GM19351 (cell line): Measurements from ENCODE around the gene SMARCAD1.
A peak's percentile ranks its signal among the peaks of the same experiment; 100 is the strongest.

ENCODE experiments used
- ATAC-seq: cut with Tn5 transposase; IDR thresholded peaks from one replicate; pipeline ENCODE4 v1.9.1; 2021; ENCODE audit warnings: mild to moderate bottlenecking, moderate library complexity; ENCODE audit not compliant: unreplicated experiment

Gene SMARCAD1

DNA sequence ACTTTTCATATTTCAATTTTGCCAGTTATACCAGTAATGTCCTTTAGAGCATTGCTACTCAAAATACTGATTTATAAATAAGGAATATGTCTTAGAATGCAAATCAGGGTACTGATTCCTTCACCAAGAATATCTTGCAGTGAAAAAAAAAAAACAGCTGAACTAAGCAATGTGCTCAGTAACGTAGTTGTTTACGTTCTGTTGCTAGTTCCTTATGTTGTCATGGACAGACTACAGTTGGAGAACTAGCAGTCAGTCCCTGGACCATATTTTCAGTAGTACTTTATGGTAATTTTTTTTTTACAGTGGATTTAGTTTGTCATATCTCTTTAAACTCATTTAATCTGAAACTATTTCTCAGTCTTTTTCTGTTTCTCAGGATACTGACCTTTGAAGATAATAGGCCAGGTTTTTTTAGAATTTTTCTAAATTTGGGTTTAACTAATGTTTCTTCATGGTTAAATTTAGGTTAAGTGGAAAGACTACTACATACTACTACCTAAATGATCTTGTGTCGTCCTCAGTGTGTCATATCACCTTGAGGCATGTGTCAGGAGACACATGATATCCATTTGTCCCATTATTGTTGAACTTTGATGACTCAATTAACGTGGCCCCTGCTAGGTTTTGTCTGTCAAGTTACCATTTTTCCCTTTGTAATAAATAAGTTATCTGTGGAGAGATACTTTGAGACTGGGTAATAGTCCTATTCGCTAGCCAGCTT, 21.0 kb downstream of the SMARCAD1 start:
- ATAC-seq = no peak

DNA sequence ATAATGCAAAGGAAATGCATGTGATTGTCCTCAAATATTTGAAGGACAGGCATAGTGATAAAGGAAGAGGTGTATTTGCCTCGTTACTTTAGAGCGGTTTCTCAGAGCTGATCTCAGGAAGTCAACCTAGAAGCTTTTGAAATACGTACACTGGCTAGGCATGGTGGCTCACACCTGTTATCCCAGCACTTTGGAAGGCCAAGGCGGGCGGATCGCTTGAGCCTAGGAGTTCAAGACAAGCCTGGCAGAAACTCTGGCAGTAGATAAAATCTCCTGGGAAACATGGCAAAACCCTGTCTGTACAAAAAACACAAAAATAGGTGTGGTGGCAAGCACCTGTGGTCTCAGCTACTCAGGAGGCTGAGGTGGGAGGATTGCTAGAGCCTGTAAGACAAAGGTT, 24.9 kb downstream of the SMARCAD1 start:
- no peak for ATAC-seq

DNA sequence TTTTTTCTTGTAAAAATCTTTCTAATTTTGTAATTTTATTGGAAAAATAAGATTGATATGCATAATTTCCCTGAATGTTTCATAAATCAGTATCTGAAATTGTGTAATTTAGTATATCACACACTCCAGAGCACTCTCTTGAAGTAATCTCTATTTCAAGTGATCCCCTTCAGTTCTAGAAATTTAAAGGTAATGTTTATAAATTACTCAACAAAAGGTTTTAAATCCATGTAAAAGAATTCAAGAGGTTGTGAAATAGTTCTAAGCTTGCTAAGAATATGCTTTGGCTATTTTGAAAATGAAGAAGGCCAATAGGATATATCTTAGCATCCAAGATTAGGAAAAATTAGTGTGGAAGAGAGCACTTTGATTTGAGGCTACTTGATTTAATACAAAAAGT, 28.2 kb downstream of the SMARCAD1 start:
- ATAC-seq = no peak

DNA sequence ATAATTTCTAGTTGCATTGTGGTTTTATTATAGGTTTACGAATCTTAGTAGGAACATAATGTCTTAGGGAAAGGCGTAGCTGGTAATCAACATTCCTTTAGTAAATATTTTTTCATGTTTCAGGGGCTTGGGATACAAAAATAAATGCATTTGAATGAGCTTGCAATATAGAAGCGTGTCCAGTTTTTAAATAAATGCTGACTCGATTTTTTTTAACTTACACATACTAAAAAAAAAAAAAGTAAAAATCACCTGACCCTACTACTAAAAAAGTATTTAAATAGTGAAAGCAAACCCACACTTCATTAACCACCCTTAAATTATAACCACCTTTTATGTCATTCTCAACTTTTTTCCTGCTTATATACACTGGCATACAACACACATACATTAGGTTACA, 29.6 kb downstream of the SMARCAD1 start:
- ATAC-seq = no peak

DNA sequence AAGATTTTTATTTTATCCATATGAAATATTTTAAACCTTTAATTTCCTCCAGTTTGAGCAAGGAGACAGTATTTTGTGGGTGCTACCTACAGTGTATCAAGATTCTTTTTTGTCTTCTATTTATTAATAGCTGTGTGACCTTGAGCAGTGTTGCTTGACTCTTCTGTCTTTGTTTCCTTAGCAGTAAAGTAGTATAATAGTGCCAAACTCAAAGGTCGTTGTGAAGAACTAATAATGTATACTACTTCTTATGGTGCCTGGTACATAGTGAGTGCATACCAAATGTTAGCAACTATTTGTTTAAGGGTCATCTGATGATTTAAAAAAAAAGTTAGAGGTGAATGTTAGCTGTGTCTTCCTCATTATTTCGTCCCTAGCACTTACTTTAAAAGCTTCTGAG, 30.5 kb downstream of the SMARCAD1 start:
- no peak for ATAC-seq

DNA sequence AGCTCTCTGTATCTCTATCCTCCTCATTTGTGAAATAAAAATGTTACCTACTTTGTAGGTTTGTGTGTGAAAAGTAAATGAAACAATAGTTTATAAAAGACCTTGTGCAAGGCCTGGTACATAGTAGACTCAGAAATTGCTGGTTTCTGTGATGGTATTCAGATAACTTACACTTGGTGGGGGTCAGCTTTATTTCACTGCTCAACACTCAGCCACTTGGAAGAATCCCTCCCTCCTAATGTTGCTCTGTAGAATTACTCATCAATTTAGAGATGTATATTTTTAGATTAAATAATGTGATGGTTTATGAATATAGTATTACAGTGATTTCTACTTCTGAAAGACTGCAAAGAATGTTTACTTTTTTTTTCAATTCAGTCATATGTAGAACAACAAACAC, 32.7 kb downstream of the SMARCAD1 start:
- ATAC-seq = no peak

DNA sequence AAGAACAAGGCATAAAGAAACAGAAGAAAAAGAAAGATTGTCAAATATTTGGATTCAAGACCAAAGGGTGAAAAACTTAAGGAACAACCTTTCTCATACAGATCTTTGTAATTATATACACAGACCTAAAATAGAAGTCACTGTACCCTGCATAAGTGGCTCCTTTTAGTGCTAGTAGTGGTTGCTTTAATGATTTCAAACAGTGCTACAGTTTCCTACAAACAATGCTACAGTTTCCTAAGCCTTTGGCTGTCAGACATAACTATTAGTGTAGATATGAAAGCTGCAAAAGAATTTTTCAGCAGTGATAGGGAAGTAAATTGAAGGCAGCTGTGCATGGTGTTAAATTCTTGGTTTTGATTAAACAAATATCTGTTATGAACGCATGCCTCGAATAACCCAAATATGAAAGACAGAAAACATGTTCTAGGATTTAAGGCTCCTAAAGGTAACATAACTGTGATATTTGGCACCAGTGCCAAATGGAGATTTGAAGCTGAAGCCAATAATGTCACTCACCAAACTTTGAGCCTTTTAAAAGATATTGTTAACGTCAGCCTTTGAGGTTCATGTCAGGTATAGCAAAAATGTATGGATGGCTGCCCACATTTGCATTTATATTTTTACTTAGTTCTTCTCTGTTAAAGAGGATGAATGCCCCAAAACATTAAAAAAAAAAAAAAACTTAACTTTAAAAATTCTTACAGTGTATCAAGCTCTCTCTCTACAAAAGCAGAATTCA, 36.6 kb downstream of the SMARCAD1 start:
- ATAC-seq = no peak

DNA sequence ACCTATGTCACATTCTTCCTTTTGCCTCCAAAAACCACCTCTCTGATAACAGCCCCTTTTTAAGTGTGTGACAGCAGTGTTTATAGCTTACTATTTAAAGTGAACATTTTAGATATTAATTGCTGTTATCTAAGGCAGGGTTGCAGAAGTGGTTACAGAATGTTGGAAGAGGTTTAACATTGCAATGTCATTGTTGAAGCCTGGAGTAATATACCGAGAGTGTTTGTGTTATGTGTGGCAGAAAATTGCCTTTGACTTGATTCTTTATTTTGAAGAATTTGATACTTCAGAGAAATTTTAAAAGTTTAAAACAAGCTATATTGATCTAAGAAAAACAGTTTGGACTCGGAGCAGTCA, 37.1 kb downstream of the SMARCAD1 start:
- no peak for ATAC-seq

DNA sequence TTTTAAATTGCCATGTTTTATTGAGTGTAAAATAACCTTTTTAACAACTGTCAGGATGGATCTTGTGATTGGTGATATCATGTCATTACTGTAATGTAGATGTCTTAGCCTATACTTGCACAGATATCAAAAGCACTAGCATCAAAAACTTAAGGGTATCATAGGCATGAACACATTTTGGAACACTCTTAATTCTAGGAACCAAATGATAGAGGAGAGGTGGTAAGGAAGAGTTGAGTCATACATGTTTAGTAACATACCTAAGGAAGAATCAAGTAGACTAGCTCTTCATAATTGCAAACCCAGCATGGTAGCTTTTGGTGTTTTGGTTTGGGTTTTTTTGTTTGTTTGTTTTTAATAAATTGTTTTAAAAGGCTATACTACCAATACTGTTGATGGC, 43.4 kb downstream of the SMARCAD1 start:
- ATAC-seq = no peak

DNA sequence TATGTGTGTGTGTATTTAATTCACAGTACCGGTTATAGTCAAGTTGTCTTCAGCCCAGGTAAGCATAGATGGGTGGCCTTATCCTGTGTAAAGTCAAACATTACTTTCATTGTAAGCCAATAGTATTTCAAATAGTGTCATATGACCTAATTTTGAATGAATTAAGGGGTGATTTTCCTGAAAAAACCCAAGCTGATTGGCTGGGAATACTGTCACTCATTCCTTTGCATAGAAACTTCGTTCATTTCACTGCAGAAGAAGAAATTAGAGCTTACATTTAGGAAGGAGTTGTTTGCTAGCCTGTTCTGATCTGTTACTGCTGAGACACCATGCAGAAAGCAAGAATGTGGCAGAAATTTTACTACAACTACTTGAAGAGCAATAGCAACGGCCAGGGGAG, 45.4 kb downstream of the SMARCAD1 start:
- ATAC-seq = no peak

DNA sequence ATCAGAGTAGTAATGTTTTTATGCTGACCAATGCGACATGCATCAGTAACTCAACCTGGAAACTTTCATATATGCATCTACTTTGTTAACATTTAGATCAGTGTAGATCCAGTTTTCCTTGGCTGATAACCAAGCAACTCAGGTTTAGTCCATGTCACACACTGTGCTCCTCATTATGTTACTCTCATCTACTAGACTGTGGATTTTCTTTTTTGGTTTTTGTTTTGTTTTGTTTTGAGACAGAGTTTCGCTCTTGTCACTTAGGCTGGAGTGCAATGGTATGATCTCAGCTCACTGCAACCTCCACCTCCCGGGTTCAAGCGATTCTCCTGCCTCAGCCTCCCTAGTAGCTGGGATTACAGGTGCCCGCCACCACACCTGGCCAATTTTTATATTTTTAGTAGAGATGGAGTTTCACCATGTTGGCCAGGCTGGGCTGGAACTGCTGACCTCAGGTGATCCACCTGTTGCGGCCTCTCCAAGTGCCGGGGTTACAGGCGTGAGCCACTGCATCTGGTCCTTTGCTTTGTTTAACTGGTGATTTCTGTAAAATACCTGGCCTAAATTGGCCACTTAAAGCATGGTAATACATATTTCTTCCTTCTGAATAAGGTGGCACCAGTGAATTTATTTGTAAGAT, 48.6 kb downstream of the SMARCAD1 start:
- no peak for ATAC-seq

DNA sequence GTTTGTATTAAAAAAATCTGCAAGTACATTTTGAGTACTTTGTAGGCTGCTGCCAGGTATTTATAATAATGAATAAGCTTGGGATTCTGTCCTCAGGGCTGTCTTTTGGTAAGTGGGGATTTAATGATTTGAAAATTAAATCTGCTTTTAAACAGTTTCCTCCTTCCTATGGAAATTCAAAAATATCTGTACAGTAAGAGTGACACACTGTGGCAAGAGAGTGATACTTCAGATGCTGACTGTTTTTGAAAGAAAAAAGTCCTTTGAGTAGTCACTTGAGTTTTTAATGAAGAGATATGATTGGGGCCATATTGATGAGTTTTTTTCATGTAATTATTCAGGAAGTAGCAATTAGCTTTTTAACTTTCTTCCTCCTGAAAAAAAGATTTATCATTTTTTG, 49.2 kb downstream of the SMARCAD1 start:
- ATAC-seq = no peak

DNA sequence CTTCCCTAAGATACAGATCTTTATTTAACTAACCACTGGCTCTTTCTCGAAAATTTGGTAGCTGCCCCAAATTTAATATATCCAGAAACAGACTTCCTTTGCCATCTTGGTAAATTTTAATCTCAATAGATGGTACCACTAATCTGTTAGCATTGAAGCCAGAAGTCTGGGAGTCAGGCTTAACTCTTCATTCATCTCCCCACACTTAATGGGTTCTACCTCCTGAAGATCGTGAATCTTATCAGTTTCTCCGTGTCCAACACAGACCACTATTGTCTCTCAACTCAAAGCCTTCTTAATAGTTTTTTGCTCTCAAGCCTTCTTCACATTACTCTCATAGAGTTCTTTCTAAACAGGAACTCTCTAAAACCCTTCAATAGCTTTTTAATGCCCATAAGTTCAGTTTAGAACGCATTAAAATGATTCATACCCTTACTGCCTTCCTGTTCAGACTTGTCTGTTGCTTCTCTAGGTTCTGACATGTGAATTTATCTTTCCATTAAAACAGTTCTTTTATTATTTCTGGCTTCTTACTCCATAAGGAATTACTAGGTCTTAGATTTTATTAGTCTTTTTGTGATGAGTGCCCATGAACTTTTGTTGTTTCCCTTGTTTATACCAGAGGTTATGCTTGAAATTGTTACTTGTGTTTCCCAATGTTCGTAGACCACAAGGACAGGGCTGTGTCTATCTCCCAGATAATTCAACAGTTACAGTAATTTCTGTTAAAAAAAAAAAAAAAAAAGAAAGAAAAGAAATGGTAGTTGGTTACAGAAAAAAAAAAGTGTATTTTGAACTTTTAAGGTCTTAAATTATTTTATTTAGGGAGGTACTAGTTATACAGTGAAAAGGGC, 54.7 kb downstream of the SMARCAD1 start:
- no peak for ATAC-seq

DNA sequence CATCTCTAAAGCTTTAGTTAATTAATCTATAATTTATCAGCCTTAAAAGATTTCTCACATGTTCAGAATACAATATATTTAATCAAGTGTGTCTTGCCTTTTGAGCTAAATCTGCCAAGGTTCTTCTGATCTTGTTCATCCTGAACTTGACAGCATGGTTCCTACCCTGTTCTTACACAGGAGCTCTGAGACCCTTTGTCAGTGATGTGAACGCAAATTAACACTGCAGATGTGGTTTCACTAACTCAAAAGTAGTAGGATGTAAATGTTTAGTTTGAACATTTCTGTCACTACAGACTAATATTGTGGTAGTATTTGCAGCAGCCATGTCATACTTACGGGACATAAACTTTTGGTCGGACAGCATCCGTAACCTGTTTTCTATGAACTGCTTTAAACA, 59.4 kb downstream of the SMARCAD1 start:
- no peak for ATAC-seq

DNA sequence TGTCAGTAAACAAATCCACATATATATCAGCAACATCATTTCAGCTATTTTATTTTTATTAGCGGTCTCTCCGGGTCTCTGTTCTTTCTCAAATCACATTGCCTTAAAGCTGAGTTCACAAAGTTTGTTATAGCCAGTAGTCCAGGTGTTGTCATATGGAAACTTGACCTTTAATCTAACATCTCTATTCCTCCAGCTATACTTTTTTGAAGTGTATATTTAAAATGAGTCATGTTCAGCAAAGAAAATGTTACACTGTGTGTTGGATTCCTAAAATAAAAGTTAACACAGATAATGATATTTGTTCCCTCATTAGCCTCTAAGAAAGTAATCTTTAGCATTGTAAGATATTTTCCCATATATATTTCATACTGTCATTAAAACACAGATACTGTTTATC, 63.6 kb downstream of the SMARCAD1 start:
- ATAC-seq = no peak

DNA sequence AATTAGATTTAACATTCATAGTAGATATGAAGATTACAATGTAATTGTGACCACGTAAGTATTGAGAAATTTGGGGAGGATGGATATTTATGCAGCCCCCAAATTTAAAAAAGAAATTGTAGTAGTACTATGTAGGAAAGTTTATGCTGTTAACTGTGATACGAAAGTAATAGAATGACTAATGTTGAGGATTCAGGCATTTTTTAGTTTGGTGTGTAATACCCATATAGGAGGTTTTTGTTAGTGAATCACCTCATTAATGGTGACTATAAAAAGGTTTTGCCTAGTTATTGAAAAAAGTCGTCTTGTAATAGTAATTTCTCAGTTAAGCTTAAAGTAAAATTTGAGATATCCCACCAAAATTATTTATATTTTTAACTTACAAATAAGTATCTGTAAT, 67.2 kb downstream of the SMARCAD1 start:
- ATAC-seq = no peak

DNA sequence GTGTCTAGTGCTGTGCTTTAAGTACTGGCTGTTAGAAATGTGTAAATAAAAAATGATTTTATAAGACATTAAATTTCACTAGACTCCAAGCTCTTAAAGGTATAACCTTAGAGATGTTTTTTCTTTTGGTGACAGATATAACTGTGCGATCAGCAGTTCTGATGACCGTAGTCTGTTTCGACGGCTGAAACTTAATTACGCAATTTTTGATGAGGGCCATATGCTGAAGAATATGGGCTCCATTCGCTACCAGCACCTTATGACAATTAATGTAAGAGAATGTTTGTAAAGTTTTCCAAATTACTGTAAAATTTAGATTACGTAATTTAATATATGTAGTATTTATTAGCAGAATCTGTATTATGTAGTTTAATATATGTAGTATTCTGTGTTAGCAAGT, 68.5 kb downstream of the SMARCAD1 start:
- ATAC-seq = no peak

DNA sequence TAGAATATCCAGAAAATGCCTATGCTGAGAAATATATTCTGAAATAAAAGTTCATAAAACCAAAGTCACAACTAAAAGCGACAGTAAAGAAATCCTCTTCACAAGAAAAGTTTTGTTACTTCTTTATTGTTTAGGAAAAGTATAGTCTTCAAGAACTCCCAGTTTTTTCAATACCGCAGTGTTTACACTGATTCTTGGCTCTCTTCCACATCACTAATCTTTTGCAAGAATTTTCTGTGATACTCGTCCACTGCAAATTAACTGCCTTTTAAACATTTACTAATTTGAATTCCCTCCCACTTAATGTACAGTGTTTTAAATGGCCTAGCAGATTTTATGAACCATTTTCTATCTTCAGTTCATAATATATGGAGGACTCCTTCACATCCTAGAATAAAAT, 69.9 kb downstream of the SMARCAD1 start:
- no peak for ATAC-seq

DNA sequence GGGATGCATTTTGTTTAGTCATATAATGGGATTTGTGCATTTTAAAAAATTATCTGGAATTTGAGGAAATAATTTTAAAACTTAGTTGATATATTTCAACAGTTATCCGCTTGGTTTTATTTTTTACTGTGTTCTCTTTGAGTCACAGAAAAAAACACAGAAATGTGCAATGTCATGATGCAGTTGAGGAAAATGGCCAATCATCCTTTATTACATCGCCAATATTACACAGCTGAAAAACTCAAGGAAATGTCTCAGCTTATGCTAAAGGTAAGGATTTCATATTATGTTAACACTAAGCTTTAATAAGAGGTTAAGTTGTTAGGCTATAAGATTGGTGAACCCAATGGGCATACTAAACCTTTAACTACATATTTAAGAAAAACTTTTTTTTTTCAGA, 71.1 kb downstream of the SMARCAD1 start:
- ATAC-seq = no peak

DNA sequence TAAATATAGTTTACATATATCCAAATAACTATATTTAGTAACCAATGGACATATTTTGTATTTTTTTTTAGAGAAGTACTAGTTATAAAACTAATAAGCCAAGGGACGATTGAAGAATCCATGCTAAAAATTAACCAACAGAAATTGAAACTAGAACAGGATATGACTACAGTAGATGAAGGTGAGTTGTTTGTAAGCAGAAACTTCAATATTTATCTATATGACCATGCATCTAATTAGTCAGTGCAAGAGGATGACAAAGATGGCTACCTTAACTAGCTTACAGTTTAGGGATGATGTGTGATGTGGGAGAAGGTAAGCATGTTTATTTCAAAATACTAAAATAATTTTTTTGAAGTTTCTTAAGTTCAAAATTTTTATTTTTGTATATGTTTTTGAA, 77.2 kb downstream of the SMARCAD1 start:
- peak; percentile 51 for ATAC-seq

DNA sequence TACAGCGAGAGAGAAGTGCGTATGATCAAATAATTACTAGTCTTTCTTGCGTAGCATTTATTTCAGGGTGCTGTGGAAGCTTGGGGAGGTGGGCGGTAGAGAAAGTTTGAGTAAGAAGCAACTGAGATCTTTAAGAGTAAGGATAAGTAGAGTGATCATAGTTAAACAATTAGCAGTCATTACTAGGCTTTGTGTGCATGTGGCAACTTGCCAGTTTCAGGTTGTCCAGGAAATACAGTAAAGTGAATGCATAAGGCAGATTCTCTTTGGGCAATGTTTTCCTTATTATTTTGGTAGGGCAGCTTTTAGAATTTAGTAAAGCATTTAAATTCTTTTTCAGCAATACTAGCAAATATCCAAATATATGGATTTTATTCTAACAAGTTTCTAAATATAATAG, 78.0 kb downstream of the SMARCAD1 start:
- ATAC-seq = no peak
